Measurements from ENCODE around the gene ZNF862.
"Not testable (repeated sequence)": the region's sequence is repeated elsewhere in the genome, so short reads cannot be mapped to it uniquely, and the experiment has no call there.

Gene ZNF862

DNA sequence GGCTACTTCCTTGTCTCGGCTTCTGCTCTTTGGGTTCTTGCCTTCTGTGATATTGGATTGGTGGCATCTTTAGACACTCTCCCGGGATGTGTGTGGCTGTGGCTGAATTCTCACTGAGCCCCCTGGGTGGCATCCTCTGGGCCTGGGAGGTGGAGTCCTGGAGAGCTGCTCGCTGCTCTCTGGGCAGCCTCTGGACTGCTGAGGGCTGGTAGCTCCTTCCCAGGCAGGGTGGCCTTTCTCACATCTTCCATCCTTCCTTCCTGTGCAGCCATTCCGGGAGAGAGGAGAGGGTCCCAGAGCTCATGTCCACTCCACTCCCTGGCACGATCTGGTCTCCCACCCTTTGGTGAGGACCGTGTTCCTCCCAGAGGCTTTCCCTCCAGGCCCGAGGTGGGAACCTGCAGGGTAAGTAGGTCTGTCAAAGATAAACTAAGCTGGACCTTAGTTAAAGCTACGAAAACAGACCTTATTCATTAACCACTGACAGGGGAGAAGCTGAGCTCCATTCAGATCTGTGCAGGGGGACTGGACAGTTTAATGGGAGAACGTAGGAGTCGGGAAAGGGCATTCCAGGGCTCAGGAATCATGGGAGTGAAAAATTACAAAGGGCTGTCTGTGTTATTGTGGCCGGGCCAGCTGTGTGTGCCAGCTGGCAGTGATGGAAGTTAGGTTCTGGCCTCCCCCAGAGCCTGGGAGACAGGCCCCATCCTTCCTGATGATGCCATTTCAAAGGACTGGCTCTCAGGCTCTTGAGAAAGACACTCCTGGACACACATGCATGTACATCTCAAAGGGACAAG, 44.3 kb downstream of the ZNF862 start:
- DNase-seq, result no peak

DNA sequence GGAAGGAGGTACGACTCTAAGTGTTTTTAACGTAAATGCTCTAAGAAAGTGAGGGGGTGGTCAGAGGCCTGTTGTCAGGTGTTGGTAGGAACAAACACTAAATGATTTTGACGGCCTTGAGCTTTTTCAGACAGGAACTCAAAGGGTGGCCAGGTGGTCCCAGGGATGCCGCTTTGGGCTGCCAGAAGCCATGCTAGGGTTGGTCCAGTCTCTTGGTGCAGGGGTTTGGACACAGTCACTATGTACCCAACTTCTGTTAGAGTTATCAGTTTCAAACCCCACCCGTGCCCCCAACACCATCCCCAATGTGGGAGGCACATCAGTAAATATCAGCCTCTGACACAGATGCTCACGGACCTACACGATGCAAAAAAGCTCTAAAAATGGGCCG, 44.9 kb downstream of the ZNF862 start:
- DNase-seq, result no peak

DNA sequence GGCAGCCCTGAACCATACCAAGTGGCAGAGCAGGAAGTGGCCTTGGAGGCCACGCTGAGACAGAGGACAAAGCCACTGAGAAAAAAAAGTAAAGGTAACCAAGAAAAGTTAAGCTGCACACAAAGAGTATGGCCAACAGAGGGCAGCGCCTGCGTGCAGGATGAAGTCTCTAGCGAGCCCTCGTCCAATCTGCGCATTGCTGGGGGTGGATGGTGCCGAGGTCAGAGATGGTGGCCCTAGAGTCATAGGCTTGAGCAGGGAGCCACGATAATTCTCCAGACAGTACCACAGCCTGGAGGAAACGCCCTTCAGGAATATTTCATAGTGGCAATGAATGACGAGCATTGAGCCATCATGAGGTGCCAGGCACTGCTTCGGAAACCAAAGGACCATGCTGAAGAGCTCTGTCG, 45.3 kb downstream of the ZNF862 start:
- DNase-seq, result peak; percentile 57 to 79

DNA sequence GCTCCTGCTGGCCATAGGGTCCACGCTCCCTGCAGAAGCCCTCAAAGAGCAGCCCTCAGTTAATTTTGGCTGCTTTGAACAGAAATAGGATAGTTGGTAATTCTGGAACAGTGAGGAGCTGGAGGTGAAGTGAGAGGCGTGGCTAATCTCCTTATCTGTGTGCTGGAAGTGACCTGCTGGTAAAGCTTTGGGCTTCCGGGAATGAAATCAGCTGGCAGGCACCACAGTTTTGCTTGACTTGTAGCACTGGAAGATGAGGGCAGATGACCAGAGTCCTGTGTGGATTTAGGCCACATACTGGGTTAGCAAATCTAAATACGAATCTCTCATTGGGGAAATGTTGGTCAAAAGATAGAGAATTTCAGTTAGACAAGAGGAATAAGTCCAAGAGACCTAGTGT, 45.8 kb downstream of the ZNF862 start:
- no peak for DNase-seq

DNA sequence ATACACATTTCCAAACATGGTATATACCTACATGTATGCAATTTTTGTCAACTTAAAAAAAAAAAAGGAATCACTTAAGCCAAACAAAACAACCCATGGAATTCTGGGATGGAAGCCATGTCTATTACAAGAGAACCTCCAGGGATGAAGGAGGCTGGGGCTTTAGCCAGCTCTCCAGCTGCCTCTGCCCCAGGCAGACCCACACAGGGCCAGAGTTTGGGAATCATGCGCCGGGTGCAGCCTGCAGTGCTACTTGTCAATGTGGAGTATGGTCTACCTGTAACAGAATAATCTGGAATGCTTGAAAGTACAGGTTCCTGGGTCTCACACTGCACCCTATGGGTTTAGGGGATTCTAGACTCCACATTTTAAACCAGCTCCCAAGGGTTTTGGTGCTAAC, 46.4 kb downstream of the ZNF862 start:
- DNase-seq, result no peak

DNA sequence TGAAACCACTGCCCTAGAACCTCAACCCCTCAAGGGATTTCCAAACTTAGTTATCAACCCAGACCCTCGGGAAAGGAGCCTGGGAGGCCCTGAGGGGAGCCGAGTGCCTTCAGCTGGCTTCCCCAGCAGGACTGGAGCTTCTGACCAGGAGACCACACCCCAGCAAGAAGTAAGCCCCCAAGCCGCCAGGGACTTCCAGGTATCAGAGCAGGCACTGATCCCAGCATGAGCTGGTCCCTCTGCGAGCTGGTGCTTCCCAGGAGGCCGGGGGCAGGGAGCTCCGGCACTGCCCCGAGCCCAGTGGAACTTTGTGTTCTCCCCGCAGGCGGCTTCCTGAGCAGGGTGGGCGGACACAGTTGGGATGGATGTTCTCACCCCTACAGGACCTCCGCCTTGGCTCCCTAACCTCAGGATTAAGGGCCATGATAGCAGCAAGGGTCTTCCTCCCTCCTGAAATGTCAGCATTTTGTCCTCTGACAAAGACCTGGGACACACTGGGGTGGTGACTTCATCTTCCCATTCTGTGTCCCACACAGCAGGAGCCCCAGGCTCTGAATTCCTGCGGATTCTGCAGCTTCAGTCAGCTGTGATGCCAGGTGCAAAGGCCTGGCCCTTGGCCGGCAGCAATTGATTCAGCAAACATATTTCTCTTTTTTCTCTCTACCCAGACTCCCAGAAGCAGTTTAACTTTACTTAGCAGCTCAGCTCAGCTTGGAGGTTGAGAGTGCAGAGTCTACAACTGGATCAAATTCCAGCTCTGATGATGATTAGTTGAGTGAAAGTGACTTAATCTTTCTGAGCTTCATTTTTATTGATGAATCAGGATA, 47.2 kb downstream of the ZNF862 start:
- no peak for DNase-seq

DNA sequence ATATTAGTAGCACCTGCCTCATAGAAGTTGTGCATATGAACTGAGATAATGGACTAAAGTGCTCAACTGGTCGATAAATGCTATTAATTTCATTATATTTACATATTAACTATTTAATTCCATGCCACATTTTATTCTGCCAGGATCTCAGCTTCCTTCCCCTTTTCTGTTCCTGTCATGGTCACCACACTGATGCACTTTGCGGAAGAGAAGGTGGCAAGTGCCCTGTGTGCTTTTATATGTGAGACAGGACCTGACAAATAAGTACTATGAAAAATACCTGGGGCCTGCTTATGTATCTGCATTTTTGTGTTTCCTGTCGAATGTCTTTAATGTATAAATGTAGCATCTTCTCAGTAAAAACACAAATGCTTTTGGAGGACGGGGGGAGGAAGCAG, 47.8 kb downstream of the ZNF862 start:
- DNase-seq, result peak; percentile 35 to 55

DNA sequence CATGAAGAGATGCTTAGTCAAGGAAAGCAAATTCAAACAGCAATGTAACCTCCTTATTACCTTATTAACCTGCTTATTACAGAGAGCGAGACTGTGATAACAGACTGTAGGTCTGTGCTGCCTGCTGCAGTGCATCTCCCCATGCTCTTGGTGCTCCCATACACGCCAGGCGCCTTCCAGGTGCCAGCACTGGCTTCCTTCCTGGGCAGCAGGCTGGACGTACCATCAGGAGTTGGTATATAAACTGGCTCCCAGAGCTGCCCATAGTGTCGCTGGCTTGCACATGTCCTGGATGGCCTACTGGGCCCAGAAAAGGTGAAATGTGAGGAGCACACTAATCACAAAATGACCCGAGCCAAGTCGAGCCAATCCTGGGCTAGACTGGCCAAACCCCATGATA, 49.1 kb downstream of the ZNF862 start:
- DNase-seq, result no peak

DNA sequence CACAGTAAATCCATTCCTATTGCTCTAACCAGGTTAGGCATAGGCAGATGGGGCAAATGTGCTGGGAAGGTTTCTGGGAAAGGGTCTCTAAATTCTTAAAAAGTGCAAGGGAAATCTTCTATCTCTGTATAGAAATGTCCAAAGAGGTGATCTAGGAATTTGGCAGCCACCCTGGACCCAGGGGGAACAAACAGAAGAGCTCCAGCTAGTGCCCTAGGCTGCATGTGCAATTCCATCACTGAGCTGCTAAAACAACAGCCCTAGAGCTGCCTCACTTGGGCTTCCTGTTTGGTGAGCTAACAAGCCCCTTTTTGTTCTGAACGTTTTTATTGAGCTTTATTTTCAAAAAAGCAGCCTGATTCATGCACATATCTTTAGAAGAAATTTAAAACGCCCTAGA, 52.5 kb downstream of the ZNF862 start:
- not testable (repeated sequence) for DNase-seq

DNA sequence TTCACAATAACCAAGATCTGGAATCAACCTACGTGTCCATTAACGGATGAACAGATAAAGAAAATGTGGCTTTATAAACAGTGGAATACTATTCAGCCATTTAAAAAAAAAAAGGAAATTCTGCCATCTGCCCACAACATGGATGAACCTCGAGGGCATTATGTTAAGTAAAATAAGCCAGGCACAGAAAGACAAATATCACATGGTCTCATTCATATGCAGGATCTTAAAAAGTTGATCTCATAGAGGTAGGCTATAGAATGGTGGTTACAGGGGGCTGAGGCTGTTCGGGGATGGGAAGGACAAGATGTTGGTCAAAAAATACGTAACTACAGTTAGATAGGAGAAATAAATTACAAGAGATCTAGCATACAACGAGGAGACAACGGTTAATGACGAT, 56.8 kb downstream of the ZNF862 start:
- DNase-seq, result not testable (repeated sequence)

DNA sequence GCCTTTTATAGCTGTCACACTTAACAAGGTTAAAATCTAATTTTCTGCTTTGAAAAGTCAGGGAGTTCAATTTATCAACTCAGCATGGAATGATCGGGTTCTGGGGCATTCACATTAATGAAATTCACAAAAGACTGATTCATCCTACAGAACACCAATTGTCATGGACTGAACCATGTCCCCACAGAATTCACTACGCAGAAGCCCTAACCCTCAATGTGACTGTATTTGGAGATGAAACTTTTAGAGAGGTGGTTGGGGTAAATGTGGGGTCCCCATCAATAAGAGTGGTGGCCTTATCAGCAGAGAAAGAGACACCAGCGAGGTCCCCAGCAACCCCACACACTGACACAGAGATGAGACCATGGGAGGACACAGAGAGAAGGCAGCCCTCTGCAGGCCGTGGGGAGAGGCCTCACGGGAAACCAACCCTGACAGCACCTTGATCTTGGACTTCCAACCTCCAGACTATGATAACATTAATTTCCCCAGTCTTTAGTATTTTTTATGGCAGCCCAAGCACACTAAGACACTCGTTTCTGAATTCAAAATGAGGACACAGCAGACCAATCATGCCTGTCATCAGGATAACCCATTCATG, 69.7 kb downstream of the ZNF862 start:
- DNase-seq, result not testable (repeated sequence)

DNA sequence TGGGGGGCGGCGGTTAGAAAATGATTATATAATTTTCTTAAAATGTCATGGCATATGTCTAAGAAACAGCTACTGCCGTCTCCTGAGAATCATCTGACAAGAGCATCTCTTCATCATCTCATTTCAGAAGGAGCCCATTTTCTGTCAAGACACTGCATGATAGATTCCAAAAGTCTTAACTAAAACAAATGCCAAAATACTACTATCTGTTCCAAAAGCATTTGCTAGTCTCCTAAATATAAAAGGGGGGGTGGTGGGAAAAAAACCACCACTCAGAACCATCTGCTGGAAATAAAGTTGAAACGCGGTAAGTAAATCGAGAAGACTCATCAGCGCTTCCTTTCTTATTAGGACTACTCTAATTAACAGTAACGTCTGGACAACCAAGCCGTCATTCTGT, 72.0 kb downstream of the ZNF862 start:
- not testable (repeated sequence) for DNase-seq

DNA sequence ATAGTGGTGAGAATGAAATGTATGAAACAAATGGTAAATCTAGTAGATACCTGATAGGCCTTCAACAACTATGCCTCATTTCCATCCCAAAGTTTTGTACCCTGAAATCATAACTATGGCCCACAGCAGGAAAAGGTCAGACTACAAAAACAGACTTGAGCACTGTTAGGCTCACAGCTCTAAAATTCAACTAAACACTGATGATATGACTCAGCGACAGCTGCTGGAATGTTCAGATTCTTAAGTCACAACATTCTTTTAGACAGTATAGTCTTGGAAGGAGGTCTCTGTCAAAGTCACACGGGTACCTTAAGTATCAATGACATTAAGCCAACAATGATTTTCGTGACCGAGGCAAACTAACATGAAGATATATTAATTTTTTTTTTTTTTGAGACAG, 74.0 kb downstream of the ZNF862 start:
- not testable (repeated sequence) for DNase-seq
